SKM-1 treated with dmso at 0.1 percent for 144 hours (cell line): ENCODE measurements around the gene LIMCH1.
"Not testable (repeated sequence)": the region's sequence is repeated elsewhere in the genome, so short reads cannot be mapped to it uniquely, and the experiment has no call there.

Source experiments
- DNase-seq: peaks from one replicate; lab custom pipeline; 2025; ENCODE audit not compliant: unreplicated experiment; lab: John Stamatoyannopoulos, UW

LIMCH1 gene

DNA sequence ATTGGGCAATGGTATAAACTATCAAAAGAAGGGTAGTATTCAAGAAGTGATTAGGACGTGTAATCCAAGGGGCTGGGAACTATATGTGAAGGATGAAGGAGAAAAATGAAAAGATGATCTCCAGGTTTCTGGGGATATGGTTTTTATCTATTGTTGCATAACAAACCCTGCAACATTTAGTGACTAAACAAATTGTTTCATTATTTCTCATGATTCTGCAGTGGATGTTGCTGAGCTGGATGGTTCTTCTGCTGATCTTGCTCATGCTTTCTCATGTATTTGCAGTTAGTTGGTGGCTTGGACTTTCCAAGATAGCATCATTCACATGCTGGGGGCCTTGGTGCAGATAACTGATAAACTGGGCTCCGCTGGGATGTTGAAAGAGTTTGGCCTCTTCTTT lies 181.5 kb downstream of the LIMCH1 start:
- DNase-seq = no peak

DNA sequence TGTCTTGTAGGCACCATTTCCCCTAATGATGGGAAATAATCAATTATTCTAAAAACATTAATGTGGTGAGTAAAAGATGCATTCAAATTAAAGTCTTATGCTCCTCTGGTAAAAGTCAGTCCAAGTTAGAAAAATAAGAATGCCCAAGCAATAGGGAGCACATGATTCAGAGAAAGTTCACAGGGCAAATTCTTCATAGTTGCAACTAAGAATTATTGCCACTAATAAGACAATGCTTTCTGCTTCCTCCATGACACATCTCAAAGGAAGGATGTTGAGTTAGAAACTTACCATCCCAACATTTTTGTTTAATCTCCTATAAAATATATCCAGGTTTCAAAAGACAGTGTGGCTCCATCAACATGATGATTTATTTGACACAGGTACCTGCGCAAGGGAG lies 184.2 kb downstream of the LIMCH1 start:
- no peak for DNase-seq

DNA sequence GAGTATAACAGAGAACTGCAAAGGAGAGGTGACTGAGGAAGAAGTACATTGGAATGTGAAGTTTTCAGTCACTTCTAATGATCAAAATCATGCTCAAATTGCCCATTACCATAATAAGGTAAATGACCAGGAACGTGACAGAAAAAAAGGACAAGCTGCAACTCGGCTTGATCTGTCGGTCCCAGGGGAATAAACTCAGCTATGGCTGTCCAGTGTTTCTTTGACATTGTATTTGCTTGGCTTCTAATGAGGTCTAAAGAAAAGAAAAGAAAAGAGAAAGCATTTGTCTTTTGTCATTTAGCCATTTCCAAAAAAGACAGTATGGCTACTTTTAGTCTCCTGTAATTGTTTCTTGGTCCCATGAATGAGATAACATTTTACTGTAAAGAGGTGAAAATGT lies 185.3 kb downstream of the LIMCH1 start:
- no peak for DNase-seq

GRCh38 chr4:41725254-41725653 lies 187.3 kb downstream of the LIMCH1 start:
- DNase-seq = no peak

DNA sequence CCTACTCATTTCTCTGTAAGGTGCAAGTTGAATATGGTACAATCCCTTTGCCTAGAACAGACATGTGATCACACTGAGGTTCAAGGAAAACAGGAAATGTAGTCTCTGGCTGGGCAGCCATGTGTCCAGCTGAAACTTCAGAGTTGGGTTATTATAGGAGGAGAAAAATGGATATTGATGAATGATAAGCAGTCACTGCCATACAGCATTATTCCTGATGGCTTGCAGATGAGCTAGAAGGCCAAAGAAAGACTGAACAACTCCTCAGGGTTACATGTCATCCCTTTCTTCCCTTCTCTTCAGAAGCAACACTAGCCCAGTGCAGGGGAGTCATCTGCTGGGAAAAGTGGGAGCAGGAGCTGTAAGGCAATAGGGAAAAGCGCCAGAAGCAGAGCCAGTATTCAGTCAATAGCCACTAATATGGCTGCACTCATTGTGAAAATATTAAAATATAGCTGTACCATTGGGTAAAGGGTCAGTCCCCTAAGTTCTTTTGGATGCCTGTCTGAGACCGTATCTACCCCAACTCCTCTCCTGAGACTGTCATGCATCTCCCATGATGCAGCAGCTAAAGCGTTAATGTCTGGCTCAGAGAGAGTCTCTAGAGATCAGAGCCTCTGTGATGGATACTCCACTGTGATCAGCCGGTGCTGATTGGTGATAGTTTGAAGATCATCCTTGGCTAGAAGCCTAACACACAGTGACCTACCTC lies 190.1 kb downstream of the LIMCH1 start:
- no peak for DNase-seq

DNA sequence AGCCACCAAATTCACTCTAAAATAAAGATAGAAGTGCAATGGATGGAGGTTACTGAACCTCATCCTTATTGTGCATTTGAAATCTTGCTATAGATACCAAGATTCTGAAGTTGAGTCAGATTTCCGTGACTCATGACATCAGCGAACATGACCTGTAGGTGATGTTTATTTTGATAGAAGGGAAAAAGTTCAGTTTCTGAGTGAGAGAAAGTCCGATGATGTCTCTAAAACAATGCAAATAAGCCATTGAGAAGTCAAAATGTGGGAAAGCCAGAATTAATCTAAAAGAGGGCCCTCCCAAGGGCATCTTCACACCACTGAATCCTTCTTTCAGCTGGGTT lies 190.6 kb downstream of the LIMCH1 start:
- DNase-seq = no peak

DNA sequence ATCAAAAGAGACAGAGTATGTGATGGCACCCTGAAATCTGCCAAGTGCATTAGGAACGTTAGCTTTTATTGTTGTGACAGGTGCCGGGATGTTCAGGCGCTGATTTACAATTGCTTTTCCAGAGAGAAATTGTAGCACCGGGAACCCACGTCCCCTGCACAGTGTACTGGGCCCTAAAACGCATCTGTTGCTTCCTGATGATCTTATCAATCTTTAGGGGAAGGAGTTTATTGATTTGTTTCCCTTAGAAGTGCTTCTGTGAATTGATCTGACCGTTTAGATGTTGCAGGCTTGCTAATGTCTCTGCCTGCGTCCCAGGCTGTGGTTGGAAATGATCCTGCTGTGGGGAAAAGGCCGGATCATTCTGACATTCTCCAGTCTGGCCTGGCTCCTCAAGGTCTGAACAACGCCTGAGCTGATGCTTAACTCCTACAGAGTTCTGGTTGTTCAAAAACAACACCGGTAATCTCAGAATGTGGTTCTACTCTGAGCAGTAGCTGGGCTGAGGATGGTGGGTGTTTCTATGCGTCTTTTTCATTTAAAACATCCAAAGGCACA lies 193.7 kb downstream of the LIMCH1 start:
- no peak for DNase-seq

GRCh38 chr4:41734371-41734770 lies 196.4 kb downstream of the LIMCH1 start:
- DNase-seq = no peak

GRCh38 chr4:41737491-41737890 lies 199.5 kb downstream of the LIMCH1 start:
- not testable (repeated sequence) for DNase-seq

DNA sequence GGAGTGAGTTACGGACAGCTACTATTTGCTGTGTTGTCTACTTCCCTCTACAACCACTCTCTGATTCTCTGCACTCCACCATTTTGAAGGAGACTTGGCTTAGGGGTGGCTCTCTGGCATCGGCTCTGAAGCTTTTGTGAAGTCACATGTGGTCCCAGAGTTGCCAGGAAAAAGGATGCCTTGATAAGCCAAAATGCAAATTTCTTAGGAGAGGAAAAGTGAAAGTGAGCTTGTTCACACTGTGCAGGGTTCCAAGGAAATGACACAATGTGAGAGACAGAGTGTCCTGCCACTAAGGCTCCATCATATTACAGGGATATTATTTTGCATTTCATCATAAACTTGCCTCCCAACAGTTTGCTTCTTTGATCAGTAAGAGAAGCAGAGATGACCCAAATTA lies 203.4 kb downstream of the LIMCH1 start:
- no peak for DNase-seq

GRCh38 chr4:41744572-41745291 lies 206.8 kb downstream of the LIMCH1 start:
- no peak for DNase-seq

GRCh38 chr4:41745292-41746024 lies 207.5 kb downstream of the LIMCH1 start:
- no peak for DNase-seq

- no peak for DNase-seq
Observed at GRCh38 chr4:41746025-41746439, 208.1 kb downstream of the LIMCH1 start.

DNA sequence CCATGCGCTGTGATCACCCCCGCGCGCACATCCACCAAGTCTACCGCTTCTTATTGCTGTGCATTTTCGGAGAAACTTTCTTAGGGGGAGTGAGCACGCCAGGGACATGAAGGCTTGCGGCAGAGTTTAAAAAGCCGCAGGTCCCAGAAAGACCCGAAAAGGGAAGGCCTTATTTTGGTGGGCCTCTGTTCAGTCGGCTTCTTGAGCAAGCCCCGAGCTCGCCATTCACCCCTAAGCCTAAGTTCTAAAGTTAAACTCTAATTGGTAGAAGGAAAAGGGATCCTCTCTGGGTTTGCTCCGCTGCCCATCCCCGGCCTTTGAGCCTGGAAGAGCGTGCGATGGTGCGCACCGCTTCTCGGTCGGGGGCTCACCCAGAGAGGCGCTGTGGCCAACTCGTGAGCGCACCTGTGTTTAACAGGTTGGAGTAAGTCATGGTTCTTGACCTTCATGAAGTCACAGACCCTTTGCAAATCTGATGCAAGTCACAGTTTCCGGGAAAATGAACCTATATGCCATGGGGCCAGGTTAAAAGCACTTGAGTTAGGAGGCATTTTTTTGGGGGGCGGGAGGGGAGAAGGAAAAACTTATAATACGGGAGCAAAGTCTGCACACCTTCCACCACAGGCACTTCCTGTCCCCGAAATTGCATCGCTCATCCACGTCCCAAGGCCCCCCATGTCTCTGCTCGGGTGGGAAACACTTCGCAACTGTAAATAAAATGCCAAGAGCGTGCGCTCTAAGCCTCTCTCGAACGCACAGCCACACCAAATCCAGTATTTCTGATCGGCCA lies 208.7 kb downstream of the LIMCH1 start:
- DNase-seq = no peak

DNA sequence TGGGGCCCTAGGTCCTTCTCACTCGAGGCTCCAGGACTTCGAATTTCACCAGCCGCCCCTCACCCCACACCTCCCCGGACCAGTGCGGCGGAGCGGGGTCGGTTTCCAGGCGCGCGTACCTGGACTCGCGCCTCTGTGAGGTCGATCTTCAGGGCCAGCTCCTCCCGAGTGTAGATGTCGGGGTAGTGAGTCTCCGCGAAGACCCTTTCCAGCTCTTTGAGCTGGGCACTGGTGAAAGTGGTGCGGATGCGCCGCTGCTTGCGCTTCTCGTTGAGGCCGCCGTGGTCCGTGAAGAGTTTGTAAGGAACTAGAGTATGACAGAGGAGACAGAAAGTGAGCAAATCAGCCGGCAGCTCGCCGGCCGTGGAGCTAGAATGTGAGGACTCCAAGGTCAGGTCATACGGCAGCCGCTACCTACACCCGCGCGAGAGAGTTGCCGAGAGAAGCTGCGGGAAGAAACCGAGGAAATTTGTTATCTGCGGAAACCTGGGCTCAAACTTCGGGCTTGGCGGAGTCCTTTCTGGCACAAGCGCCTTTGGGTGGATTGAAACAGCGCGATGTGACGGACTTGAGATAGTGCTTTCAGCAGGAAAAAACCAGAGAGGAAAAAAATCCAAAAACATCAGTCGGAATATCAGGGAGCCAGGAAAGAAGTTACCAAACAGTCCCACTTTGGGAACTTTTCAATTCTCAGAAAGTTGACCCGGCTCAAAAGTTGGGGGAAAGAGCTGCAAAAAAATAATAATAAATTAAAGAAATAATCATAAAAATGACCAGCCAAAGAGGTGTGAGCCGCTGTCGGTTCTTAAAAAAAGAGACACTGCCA lies 209.5 kb downstream of the LIMCH1 start:
- DNase-seq = no peak

DNA sequence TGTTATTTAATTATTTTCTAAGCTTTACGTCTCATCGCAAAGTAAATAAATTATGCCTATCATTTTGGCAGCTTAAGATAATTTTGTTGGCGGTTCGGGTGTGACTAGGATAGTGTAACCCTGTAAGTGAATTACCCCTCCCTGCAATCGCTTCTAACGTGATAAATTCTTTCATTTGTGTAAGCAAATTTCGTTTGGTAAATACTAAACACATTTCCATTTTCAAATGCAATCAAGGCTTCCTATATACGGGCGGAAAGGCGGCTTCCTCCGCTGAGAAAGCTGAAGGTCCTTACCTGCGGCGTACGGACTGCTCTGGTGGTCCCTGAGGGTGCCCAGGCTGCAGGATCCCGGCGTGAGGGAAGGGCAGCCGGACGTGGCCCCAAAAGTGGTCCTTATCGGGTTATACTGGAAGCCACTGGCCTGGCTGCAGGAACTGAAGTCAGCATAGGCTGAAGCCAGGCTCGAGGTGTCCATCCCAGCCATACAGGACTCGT lies 210.2 kb downstream of the LIMCH1 start:
- DNase-seq = no peak

DNA sequence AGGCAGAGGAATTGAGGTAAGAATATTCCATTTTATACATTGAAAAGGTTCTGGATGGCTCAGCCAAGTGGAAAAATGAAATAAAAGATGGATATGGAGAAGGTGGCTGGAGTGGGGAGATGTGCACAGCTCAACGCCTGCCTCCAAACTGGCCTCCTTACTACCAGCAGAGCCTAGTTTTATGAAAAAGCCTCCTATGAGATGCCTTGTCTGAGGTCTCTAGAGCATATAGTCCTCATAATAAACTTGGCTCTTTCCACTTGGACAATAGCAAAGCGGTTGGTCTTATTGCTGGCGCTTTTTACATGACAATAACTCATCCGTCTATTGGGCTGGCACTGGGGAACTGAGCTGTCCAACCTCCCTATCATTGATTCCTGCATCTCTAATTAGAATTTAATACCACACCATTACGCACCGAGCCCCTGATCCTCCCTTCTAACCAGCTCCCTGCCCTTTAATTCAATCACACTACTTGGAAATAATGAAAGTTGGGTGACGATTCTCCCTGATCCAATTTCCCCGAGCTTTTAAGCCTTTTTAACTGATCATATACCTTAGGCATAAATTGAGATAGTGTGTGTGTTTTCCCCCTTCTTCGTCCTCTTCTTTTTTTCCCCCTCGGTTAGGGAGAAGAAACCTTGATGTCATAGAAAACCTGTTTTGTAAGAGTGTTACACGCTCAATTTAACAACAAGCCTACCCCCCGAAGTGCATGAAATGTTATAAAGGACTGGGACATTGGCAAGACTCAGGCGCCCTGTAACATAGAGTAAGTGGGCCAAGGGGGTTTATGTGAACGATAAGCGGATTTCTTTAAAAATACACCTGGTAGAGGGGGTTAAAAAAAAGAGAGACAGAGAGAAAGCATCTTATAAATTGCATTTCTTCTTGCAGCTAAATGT lies 210.9 kb downstream of the LIMCH1 start, which contains the start of gene PHOX2B:
Gene PHOX2B (minus strand): TSS at position 155 of the 905 bp plus-strand sequence. CDS start 115 bp downstream, at position 40.
- no peak for DNase-seq

- DNase-seq = no peak
Observed at GRCh38 chr4:41749631-41750039, 211.7 kb downstream of the LIMCH1 start.
